NCI-H187 (cell line): ENCODE measurements around the gene MEIS1.

ENCODE experiments used
- DNase-seq, 2 experiments: peaks; one replicate each; lab custom pipeline; 2025; lab: John Stamatoyannopoulos, UW

Gene MEIS1

GRCh38 chr2:66507673-66508201 is 72.8 kb downstream of the MEIS1 start:
- peak; percentile 16 to 60 for DNase-seq

- DNase-seq = no peak
Observed at GRCh38 chr2:66508484-66509071, 73.7 kb downstream of the MEIS1 start.

GRCh38 chr2:66509326-66509811 is 74.4 kb downstream of the MEIS1 start:
- DNase-seq = no peak

GRCh38 chr2:66512626-66513025 is 77.7 kb downstream of the MEIS1 start:
- DNase-seq = no peak

GRCh38 chr2:66515743-66516142 is 80.8 kb downstream of the MEIS1 start:
- no peak for DNase-seq

- no peak for DNase-seq
Observed at GRCh38 chr2:66516499-66516898, 81.6 kb downstream of the MEIS1 start.

GRCh38 chr2:66517772-66518171 is 82.8 kb downstream of the MEIS1 start:
- no peak for DNase-seq

GRCh38 chr2:66519264-66519843 is 84.4 kb downstream of the MEIS1 start:
- DNase-seq = no peak

- no peak for DNase-seq
Observed at GRCh38 chr2:66521291-66521922, 86.5 kb downstream of the MEIS1 start.

- DNase-seq = no peak
Observed at GRCh38 chr2:66522611-66523376, 87.9 kb downstream of the MEIS1 start.

GRCh38 chr2:66523377-66523969 is 88.5 kb downstream of the MEIS1 start:
- DNase-seq = no peak

GRCh38 chr2:66523990-66524389 is 89.1 kb downstream of the MEIS1 start:
- no peak for DNase-seq

- no peak for DNase-seq
Observed at GRCh38 chr2:66525606-66526005, 90.7 kb downstream of the MEIS1 start.

- DNase-seq = no peak
Observed at GRCh38 chr2:66526180-66526579, 91.3 kb downstream of the MEIS1 start.

GRCh38 chr2:66528974-66529724 is 94.2 kb downstream of the MEIS1 start:
- no peak for DNase-seq

GRCh38 chr2:66530651-66531050 is 95.7 kb downstream of the MEIS1 start:
- no peak for DNase-seq

- no peak for DNase-seq
Observed at GRCh38 chr2:66531155-66531554, 96.2 kb downstream of the MEIS1 start.

- DNase-seq = no peak
Observed at GRCh38 chr2:66531567-66531966, 96.6 kb downstream of the MEIS1 start.

GRCh38 chr2:66532972-66533868 is 98.3 kb downstream of the MEIS1 start:
- DNase-seq = no peak

GRCh38 chr2:66534461-66534860 is 99.5 kb downstream of the MEIS1 start:
- no peak for DNase-seq
